Activated B cell treated with CpG ODN at 0.5 μM for 24 hours (primary cell): ENCODE measurements around the gene RNLS. TPM values are rescaled to one million over a fixed set of nuclear protein-coding genes. Genes with fewer than 3 reads are reported as not detected.
A peak's percentile ranks its signal among the peaks of the same experiment; 100 is the strongest.

ENCODE experiments used
- ATAC-seq: fragments of 200-7000 bp; cut with Tn5 transposase; one replicate; pipeline ENCODE4 v1.10.0; 2021; ENCODE audit warnings: low read depth, mild to moderate bottlenecking, moderate library complexity
- CTCF ChIA-PET: fragments of 350-600 bp; sonication (Branson Sonifier 250); formaldehyde crosslinking; loops from one replicate; lab custom pipeline; 2021; ENCODE audit warnings: antibody characterized with exemption; lab: Charles Lee
- POLR2A ChIA-PET: fragments of 350-600 bp; sonication (Branson Sonifier 250); formaldehyde crosslinking; loops from one replicate; lab custom pipeline; 2021; ENCODE audit warnings: antibody characterized with exemption; lab: Charles Lee
- DNase-seq: peaks from one replicate; pipeline ENCODE4 v3.0.0; 2022
- H3K27ac Mint-ChIP-seq: one replicate; pipeline ENCODE4 v1.8.0; 2020; ENCODE audit warnings: mixed read lengths
- H3K27me3 Mint-ChIP-seq: one replicate; pipeline ENCODE4 v1.8.0; 2021; ENCODE audit warnings: mixed read lengths
- H3K36me3 Mint-ChIP-seq: one replicate; pipeline ENCODE4 v1.8.0; 2021; ENCODE audit warnings: low read depth, mixed read lengths
- H3K4me1 Mint-ChIP-seq: one replicate; pipeline ENCODE4 v1.8.0; 2021; ENCODE audit warnings: mixed read lengths
- H3K4me3 Mint-ChIP-seq: one replicate; pipeline ENCODE4 v1.8.0; 2020; ENCODE audit warnings: mild to moderate bottlenecking, mixed read lengths
- H3K9me3 Mint-ChIP-seq: one replicate; pipeline ENCODE4 v1.8.0; 2020; ENCODE audit warnings: mixed read lengths
- intact Hi-C: fragments of 100-400 bp; cut with micrococcal nuclease; formaldehyde crosslinking; loops from one replicate; pipeline ENCODE4 v1.15.1; 2024
- total RNA-seq: library from RNA; stranded (reverse); gene quantifications from 2 replicates; pipeline ENCODE4 v1.2.3, GENCODE V29; 2022
- TF ChIP-seq, protein P1 (sequence below): fragments of 200-600 bp; IDR thresholded peaks from one replicate; pipeline ENCODE4 v1.8.0; 2022; ENCODE audit warnings: antibody characterized with exemption, mild to moderate bottlenecking

RNLS gene
- total RNA-seq, 1 donor from 2014 or later = 5.7 TPM

GRCh38 chr10:88557256-88557655, 25.9 kb downstream of the RNLS start:
- no peak overlapping the region for H3K4me3 Mint-ChIP-seq
- no peak overlapping the region for H3K27ac Mint-ChIP-seq
- TF ChIP-seq, protein P1, sequence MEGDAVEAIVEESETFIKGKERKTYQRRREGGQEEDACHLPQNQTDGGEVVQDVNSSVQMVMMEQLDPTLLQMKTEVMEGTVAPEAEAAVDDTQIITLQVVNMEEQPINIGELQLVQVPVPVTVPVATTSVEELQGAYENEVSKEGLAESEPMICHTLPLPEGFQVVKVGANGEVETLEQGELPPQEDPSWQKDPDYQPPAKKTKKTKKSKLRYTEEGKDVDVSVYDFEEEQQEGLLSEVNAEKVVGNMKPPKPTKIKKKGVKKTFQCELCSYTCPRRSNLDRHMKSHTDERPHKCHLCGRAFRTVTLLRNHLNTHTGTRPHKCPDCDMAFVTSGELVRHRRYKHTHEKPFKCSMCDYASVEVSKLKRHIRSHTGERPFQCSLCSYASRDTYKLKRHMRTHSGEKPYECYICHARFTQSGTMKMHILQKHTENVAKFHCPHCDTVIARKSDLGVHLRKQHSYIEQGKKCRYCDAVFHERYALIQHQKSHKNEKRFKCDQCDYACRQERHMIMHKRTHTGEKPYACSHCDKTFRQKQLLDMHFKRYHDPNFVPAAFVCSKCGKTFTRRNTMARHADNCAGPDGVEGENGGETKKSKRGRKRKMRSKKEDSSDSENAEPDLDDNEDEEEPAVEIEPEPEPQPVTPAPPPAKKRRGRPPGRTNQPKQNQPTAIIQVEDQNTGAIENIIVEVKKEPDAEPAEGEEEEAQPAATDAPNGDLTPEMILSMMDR = no peak
- ChIA-PET POLR2A (no interaction called here), CTCF (no interaction called here)
- H3K36me3 Mint-ChIP-seq = no peaks in the 10 kb centered on the region
- intact Hi-C loops = loop anchor here (10.0 kb wide), 2 partner anchors 342 to 602 kb away; no protein-coding TSS in a partner anchor
- no peaks in the 10 kb centered on the region for H3K9me3 Mint-ChIP-seq
- H3K27me3 Mint-ChIP-seq = no peaks in the 10 kb centered on the region
- no peak for ATAC-seq
- no peak for DNase-seq
- no peaks in the 10 kb centered on the region for H3K4me1 Mint-ChIP-seq

DNA sequence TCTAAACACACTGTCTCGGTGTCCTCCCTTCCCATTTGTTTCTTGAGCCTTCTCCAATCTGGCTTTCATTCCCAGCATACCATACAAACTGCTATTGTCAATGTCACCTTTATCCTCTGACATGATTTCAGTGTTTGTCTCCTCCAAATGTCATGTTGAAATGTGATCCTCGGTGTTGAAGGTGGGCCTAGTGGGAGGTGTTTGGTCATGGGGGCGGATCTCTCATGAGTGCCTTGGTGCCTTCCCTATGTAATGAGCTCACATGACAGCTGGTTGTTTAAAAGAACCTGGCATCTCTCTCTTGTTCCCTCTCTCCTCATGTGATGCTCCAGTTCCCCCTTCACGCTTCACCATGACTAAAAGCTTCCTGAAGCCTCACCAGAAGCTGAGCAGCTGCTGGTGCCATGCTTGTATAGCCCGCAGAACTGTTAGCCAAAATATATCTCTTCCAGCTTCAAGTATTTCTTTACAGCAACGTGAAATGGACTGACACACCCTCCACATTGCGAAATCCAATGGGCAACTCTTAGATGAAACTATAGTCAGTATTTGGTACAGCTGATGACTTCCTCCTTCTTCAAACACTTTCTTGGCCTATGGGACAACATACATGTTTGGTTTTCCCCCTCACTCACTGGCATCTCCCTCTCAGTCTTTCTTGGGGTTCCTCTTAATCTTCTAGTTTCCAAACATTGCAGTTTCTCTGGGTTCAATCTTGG, 27.8 kb downstream of the RNLS start:
- TF ChIP-seq, protein P1 = no peak
- Mint-ChIP-seq H3K9me3 (no peaks in the 10 kb centered on the region), H3K27me3 (no peaks in the 10 kb centered on the region), H3K4me3 (no peak overlapping the region), H3K27ac (no peak overlapping the region), H3K4me1 (no peaks in the 10 kb centered on the region), H3K36me3 (no peaks in the 10 kb centered on the region)
- CTCF ChIA-PET = interaction anchor here (0.7 to 5.5 kb wide), 5 partner anchors 9 to 704 kb away, joined by 3 to 96 read pairs (median 7); partner anchors contain the start of gene KLLN
- DNase-seq (no peak), ATAC-seq (no peak)
- POLR2A ChIA-PET = interaction anchor here (0.5 kb wide), 1 partner anchor 168 kb away, joined by 3 read pairs; no protein-coding TSS in a partner anchor
- intact Hi-C loops = loop anchor here (10.0 kb wide), 2 partner anchors 341 to 601 kb away; no protein-coding TSS in a partner anchor

GRCh38 chr10:88553116-88553752, 29.9 kb downstream of the RNLS start:
- no peak overlapping the region for H3K4me3 Mint-ChIP-seq
- ChIA-PET CTCF (interaction anchor here (0.7 to 5.5 kb wide), 13 partner anchors 30 to 708 kb away, joined by 3 to 96 read pairs (median 4); partner anchors contain the start of genes KLLN and RNLS), POLR2A (interaction anchor here (3.1 kb wide), 1 partner anchor 692 kb away, joined by 21 read pairs; the partner anchor contains the start of genes KLLN and PTEN)
- ATAC-seq (peak; percentile 99), DNase-seq (no peak)
- no peaks in the 10 kb centered on the region for H3K9me3 Mint-ChIP-seq
- TF ChIP-seq, protein P1 = peak; percentile 55
- no peaks in the 10 kb centered on the region for H3K36me3 Mint-ChIP-seq
- no peak overlapping the region for H3K27ac Mint-ChIP-seq
- H3K27me3 Mint-ChIP-seq = no peaks in the 10 kb centered on the region
- intact Hi-C loops = loop anchor here (1.0 to 10.0 kb wide), 9 partner anchors 141 to 1020 kb away; no protein-coding TSS in a partner anchor
- H3K4me1 Mint-ChIP-seq = no peaks in the 10 kb centered on the region

DNA sequence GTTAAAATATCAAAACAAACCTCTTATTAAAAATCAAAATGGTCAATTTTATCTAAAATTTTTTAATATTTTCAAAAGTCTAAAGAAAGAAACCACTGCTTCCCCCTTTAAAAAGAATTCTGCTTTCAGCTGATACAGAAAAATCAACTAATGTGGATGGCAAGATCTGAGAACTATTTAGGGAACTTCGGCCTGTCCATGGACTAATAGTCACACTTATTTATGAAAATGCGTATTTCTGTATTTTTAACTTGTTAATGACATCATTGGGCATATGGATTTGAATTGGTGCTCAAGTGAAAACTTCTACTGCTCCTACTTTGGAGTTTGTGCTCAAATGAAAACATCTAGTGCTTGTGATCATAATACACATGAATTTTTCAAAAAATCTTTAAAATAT, 31.9 kb downstream of the RNLS start:
- CTCF ChIA-PET = interaction anchor here (0.9 to 5.5 kb wide), 4 partner anchors 9 to 700 kb away, joined by 3 to 96 read pairs (median 38); partner anchors contain the start of gene KLLN
- H3K9me3 Mint-ChIP-seq = no peaks in the 10 kb centered on the region
- no peak for ATAC-seq
- no peak overlapping the region for H3K4me3 Mint-ChIP-seq
- H3K36me3 Mint-ChIP-seq = no peaks in the 10 kb centered on the region
- no peaks in the 10 kb centered on the region for H3K4me1 Mint-ChIP-seq
- TF ChIP-seq, protein P1 = no peak
- intact Hi-C loops = loop anchor here (5.0 to 10.0 kb wide), 4 partner anchors 139 to 596 kb away; no protein-coding TSS in a partner anchor
- no peak overlapping the region for H3K27ac Mint-ChIP-seq
- DNase-seq = no peak
- no peaks in the 10 kb centered on the region for H3K27me3 Mint-ChIP-seq
- POLR2A ChIA-PET = interaction anchor here (3.1 kb wide), 1 partner anchor 690 kb away, joined by 21 read pairs; the partner anchor contains the start of genes KLLN and PTEN
